ENCODE data around the gene DYSF.

The DYSF gene

GRCh38 chr2:71706121-71706520 is 252.8 kb downstream of the DYSF start:
- no peak for DNase-seq (ENCODE audit: low read depth, low spot score)

DNA sequence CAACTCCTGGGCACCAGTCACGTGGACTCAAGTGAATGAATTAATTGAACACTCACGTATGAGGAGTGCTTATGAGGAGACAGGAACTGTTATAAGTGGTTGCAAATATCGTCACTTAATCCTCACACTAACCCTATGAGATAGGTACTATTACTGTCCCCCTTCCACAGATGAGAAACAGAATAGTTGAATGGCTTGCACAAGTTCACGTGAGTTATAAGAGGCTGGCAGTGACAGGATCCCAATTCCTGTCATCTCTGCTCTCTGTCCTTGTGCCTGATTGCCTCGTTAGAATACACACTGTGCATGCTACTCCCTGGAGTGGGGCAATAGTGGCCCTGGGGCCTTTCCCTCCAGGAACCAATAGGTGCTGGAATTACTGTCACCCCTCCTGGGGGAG is 253.5 kb downstream of the DYSF start:
- DNase-seq (ENCODE audit: low read depth, low spot score): no peak

DNA sequence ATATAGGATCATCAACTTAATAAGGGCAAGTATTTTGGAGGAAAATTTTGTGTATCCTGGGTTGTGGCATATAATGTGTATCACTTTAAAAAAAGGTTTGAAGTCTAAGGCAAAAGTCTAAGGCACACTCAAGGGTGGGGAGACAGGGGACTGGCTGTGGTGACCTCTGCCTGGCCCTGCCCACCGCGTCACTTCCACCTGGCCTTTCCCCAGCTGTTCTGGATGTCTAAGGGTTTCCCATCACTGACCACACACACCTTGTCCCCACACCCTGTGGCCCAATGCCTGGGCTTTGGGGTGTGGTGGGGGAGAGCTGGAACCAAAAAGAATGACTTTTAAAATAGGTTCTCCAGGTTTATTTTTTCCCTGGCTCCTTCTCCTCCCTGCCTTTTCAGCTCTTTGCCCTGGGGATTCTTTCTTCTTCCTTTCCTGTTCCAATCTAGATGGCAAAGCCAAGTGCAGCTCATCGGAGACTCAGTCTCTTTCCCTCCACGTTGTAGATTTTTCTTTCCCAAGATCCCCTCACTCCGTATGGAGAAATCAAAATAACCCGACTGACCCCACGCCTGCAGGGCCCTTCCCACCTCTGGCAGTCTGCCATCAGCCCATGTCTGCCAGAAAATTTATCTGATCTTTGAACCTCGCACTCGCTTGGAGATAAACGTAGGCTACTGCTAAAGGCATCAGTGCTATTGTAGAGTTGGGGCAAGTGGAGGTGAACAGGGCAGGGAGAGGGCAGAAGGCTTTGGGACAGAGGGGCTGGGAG is 257.2 kb downstream of the DYSF start:
- DNase-seq (ENCODE audit: low read depth, low spot score): no peak

DNA sequence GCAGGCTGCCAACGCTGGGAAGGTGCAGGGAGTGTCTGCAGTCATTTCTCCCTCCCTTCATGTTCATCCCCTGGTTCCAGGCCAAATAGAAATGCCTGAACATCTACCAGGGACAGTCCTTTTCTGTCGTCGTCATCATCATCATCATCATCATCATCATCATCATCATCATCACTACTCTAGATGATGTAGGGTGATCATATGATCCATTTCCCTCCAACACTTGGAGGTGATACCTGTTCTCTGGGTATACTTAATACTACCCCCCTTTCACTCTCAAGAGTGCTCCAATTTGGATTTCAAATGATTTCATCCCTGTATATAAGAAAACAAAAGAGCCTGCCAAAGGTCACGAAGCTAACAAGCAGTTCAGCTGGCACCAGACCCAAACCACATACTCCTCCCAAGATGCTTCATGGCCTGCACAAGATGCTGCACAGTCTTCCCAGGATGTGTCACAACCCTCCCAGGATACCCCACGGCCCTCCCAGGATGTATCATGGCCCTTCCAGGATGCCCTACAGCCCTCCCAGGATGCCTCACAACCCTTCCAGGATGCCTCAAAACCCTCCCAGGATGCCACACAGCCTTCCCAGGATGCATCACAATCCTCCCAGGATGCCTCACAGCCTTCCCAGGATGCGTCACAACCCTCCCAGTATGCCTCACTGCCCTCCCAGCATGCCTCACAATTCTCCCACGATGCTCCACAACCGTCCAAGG is 257.9 kb downstream of the DYSF start:
- DNase-seq (ENCODE audit: low read depth, low spot score): no peak

GRCh38 chr2:71712158-71712818 is 258.9 kb downstream of the DYSF start:
- DNase-seq (ENCODE audit: low read depth, low spot score): no peak

GRCh38 chr2:71713581-71714580 is 260.5 kb downstream of the DYSF start:
- DNase-seq (ENCODE audit: low read depth, low spot score): peak; percentile 17

DNA sequence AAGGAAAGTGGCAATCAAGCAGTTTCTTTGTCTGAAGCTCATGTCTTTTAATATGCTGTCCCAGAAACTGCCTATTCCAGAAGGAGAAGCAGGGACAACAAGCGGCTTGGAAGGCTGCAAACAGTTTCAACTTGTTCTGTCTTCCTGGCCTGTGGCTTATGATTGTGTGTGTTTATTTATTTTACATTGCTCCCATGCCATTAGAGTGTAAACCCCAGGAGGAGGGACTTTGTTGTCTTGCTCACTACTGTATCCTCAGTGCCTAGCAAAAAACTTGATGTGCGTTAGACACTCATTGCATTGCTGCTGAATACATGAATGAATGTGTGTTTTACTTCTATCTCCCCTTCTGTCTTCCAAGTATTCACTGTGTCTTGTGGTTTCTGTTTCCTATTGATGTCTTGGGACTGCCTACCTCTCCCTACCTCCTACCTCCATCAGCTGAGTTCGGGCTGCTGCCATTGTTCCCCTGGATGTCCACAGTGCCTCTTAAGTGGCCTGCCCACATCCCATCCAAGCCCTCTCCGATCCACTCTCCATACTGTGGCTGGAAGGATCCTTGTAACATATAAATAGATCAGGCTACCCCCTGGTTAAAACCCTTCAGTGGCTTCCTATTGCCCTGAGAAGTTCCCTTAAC is 261.4 kb downstream of the DYSF start:
- DNase-seq (ENCODE audit: low read depth, low spot score): no peak

- no peak for DNase-seq (ENCODE audit: low read depth, low spot score)
Observed at GRCh38 chr2:71715241-71715750, 261.9 kb downstream of the DYSF start.

DNA sequence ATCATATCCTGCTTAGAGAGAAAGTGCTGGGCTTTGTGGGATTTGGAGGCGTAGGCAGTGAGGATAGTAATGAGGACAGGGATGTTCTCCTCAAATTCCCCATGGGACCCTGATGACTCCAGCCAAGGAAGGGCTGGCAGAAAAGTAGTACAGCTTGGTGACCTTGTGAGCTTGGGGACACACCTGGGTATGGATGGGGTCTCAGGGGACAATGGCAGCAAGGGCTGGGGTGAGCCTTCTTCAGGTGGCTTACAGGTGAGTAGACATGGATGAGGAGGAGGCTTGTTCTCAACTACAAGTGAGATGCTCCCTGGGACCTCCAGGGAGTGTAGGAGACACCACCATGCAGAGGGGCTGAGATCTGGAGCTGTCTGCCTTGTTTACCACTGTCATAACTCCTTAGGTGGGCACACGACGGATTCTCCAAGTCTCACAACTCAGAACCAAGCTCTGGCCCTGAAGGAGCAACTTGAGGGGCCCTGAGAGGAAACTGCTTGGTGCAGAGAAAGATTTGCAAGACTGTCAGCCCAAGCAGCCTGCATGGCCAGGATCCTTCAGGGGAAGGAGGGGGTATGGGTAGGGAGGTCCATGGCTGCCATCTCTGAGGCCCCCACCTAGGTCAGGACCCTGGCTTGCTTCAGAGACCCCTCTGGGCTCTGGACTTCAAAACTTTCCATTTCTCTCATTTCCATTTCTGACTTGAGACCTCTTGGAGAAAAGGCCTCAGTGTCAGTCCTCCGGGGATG is 262.8 kb downstream of the DYSF start:
- DNase-seq (ENCODE audit: low read depth, low spot score): no peak

DNA sequence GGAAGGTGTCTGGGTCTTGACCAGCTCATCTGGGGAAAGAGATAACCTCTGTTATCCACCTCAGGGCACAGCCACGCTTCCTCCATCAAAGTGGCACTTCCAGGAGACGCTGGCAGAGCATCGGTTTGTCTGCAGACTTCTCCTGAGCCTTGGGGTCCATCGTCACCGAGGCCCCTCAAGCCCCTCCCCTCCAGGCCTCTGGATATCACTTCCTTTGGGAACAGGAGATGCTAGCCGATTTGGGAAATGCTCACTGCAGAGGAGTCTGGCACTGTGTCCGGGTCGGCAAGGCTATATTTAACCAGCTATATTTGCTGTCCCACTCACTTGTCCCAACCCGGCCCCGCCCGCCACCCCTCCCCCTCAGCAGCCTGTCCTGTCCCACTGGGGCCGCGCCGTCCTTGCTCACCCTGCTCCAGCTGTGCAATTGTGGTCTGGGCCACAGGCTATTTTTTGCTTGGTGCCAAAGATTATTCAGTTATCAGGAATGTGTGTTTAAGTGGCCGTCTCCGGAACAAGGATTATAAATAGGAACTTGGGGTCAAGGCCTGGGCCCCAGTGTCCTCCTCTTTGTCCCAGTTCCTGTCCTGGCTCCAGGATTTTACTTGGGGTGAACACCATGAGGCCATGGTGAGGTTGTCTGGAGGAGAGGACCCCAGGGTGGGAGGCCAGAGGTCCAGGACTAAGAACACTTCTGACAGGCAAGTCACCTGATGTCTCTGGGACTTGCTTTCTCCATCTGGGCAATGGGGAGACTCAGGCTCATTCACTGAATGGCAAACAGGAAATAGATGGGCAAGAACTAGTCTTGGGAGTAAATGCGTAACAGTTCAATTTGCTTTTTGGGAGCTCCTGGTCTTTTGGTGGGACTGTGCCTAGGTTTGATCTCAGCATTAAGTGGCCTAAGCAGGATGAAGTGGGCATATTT is 263.6 kb downstream of the DYSF start:
- DNase-seq (ENCODE audit: low read depth, low spot score): peak; percentile 73

- DNase-seq (ENCODE audit: low read depth, low spot score): no peak
Observed at GRCh38 chr2:71718686-71719085, 265.3 kb downstream of the DYSF start.

DNA sequence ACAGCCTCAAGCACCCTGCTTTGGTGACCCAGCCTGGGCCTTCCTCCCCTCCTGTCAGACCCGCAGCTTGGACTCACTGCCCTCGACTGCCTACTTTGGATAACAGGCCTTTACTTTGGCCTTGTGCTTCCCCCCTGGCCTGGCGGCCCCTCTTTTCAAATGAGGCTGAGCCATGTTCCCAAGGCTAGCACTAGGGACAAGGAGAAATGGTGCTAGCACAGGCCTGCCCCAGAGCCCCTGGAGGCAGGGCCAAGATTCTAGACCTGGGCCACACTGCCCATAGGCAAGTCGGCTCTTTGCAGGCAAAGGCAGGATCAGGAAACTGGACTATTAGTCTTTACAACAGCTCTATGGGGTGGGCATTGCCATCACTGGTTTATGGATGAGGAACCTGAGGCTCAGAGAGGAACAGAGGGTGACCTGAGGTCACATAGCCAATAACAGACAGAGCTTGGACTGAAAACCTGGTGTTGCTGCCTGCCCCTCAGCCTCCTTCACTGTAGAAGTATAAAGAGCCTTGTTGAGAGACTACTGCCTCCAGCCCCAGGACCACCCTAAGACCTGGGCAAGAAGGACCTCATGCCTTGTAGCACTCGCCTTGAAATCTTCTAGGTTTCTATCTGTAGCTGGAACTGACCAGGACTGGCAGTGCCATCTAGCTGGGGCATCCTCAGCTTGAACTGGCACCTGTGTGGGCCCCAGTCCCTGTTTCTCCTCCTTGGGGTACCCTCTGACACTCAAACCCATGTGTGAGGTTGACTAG is 266.3 kb downstream of the DYSF start:
- DNase-seq (ENCODE audit: low read depth, low spot score): no peak

GRCh38 chr2:71720283-71720560 is 266.9 kb downstream of the DYSF start:
- no peak for DNase-seq (ENCODE audit: low read depth, low spot score)

DNA sequence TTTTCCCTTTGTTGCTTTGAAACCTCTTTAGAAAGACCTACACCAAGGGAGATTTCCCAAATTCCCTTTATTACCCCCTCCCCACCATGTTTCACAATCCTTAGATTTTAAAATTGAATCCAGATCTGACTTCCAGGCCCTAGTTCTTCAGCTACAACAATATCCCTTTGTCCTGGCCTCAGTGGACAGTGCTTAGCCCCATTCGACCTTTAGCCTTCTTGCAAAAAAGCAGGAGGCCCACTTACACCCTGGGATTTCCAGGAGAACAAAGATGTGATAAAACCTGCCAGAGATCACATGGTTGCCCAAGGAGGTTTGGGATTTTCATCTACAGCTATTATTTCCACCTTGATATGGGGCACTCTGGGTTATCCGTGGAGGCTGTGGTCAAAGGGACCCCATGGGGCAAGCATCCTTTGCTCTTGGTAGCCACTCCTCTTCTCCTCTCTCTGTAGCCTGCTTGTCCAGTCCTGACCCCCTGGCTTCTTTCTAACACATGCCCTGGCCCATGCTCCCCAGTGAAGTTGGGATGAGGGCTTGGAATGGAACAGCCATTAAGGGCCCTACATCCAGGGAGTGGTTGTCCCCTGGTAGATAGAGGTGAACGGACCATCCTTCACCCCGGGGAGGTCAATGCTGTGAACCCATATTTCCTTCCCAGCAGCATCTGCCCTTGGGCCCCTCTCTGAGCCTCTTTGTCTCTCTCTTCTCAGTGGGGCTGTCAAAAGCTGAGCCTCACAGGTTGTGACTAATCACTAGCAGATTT is 267.4 kb downstream of the DYSF start:
- DNase-seq (ENCODE audit: low read depth, low spot score): no peak

DNA sequence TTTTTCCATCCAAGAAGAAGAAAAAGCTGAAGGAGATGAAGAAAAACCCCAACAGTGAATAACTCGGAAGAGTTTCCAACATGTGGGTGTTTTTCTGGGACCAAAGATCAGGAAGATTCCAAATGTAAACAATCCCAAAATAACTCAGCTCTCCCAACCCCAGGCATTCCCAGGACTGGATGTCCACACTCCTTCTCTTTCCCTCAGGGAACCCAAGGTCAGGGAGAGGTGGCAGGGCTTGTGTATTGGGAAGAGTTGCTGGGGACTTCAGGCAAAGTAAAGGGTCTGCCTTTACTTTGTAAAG is 268.0 kb downstream of the DYSF start:
- no peak for DNase-seq (ENCODE audit: low read depth, low spot score)

GRCh38 chr2:71721669-71722068 is 268.3 kb downstream of the DYSF start:
- DNase-seq (ENCODE audit: low read depth, low spot score): no peak

- no peak for DNase-seq (ENCODE audit: low read depth, low spot score)
Observed at GRCh38 chr2:71722286-71722685, 268.9 kb downstream of the DYSF start.

- DNase-seq (ENCODE audit: low read depth, low spot score): no peak
Observed at GRCh38 chr2:71724793-71725192, 271.4 kb downstream of the DYSF start.

Data from astrocyte of the hippocampus (primary cell).